ENCODE data around the gene TUBB6.

DNA sequence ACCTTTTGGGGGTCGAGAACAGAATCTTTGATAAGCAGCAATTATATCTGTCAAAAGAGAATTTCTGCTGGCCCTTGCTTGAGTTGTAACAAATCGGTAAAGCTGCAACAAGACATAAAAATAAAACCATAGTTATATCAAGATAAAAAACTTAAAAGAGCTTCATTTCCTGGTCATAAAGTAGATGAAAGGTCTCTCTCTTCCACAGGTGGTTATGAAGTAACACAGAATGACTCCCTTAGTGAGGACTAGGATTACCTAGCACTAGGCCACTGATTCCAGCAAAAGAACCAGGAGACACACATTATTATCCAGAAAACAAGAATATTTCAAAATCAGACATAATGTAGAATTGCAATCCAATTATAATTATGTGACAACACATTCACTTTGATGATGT is 63.5 kb downstream of the TUBB6 start:
- TF ChIP-seq, protein P1, sequence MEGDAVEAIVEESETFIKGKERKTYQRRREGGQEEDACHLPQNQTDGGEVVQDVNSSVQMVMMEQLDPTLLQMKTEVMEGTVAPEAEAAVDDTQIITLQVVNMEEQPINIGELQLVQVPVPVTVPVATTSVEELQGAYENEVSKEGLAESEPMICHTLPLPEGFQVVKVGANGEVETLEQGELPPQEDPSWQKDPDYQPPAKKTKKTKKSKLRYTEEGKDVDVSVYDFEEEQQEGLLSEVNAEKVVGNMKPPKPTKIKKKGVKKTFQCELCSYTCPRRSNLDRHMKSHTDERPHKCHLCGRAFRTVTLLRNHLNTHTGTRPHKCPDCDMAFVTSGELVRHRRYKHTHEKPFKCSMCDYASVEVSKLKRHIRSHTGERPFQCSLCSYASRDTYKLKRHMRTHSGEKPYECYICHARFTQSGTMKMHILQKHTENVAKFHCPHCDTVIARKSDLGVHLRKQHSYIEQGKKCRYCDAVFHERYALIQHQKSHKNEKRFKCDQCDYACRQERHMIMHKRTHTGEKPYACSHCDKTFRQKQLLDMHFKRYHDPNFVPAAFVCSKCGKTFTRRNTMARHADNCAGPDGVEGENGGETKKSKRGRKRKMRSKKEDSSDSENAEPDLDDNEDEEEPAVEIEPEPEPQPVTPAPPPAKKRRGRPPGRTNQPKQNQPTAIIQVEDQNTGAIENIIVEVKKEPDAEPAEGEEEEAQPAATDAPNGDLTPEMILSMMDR (IDR thresholded peaks at IDR 0.05) = no peak
- TF ChIP-seq POLR2A (IDR thresholded peaks at IDR 0.05) = no peak

Data from right lobe of liver (tissue), 4 donors.